Measurements from ENCODE around the gene NFKB1. TPM values are rescaled to one million over a fixed set of nuclear protein-coding genes. Genes with fewer than 3 reads are reported as not detected.

Gene NFKB1
- total and polyA plus RNA-seq, 2 experiments from 2014 or later = 15.5 to 26.6 TPM

- H3K36me3 ChIP-seq = no peaks in the 10 kb centered on the region
- no peak for DNase-seq (ENCODE audit: low read depth in 1 of 2, low spot score in 1 of 2)
Measured at GRCh38 chr4:102594000-102594399, 92.8 kb downstream of the NFKB1 start.

DNA sequence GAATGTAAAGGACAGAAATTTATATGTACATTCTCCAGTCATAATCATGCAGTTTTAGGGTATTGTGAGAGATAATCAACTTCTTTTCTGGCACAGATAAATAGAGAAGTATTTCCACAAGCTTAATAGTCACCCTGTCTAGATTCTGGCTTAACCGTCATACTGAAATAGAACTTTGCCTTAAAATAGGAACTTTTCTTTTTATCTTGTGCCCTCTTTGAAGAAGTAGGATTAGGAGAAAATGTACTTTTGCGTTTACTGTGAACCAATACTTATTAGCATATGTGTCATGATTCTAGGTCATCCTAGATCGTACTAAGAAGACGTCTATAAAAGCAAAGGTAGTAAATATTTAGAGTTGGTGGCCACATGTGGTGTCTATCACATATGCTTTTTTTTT is 95.4 kb downstream of the NFKB1 start:
- H3K27ac ChIP-seq = peak overlapping the region; percentile 98
- no peak overlapping the region for H3K4me3 ChIP-seq
- no peaks in the 10 kb centered on the region for H3K9me3 ChIP-seq (ENCODE audit: low read depth)
- peaks cover 52% of the 10 kb centered on the region for H3K4me1 ChIP-seq (ENCODE audit: low read depth)
- no peaks in the 10 kb centered on the region for H3K27me3 ChIP-seq
- H3K36me3 ChIP-seq = peaks cover 3% of the 10 kb centered on the region
- no peak for DNase-seq (ENCODE audit: low read depth in 1 of 2, low spot score in 1 of 2)
- no peak for TF ChIP-seq CTCF (IDR thresholded peaks at IDR 0.05; ENCODE audit: low read depth, low read length)

More at GRCh38 chr4:102594000-102594399, 92.8 kb downstream of the NFKB1 start:
- Histone ChIP-seq H3K4me1 (ENCODE audit: low read depth) (peaks cover 39% of the 10 kb centered on the region), H3K27me3 (no peaks in the 10 kb centered on the region), H3K9me3 (ENCODE audit: low read depth) (no peaks in the 10 kb centered on the region), H3K27ac (no peak overlapping the region), H3K4me3 (no peak overlapping the region)
- TF ChIP-seq CTCF (IDR thresholded peaks at IDR 0.05; ENCODE audit: low read depth, low read length) = no peak

GRCh38 chr4:102598086-102598761 is 97.1 kb downstream of the NFKB1 start:
- peak; percentile 32 to 84 for DNase-seq (ENCODE audit: low read depth in 1 of 2, low spot score in 1 of 2)
- no peaks in the 10 kb centered on the region for H3K27me3 ChIP-seq
- no peak for TF ChIP-seq CTCF (IDR thresholded peaks at IDR 0.05; ENCODE audit: low read depth, low read length)
- H3K36me3 ChIP-seq = peaks cover 3% of the 10 kb centered on the region
- H3K4me1 ChIP-seq (ENCODE audit: low read depth) = peaks cover 52% of the 10 kb centered on the region
- H3K9me3 ChIP-seq (ENCODE audit: low read depth) = no peaks in the 10 kb centered on the region
- H3K27ac ChIP-seq = peak overlapping the region; percentile 98
- no peak overlapping the region for H3K4me3 ChIP-seq

DNA sequence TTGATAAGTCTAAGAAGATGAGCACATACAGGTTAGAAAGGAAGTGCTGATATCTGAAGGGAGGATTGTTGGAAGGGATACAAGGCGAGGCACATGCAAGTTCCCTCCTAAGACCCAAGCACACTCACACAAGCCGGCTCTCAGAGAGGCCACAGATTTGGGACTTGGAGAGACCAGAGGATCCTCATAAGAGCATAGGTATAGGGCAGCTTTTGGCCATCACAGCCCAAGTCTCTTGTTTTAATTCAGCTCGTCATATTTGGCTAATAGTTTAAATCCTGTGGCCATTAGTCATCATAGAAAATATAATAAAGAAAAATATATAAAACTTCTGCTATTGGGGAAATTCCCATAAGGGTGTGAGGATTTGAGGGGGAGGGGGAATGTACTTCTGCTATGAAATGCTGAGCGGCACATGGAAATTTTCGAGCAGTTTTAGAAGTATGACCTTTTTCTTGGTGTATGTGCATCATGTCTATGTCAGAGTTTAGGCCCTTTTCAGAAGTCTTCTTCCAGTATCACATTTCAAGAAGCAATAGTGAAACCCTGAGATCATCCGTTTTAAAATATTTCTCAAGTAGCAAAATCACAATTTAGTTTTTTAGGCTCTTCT is 97.7 kb downstream of the NFKB1 start:
- no peak for DNase-seq (ENCODE audit: low read depth in 1 of 2, low spot score in 1 of 2)
- H3K36me3 ChIP-seq = peaks cover 4% of the 10 kb centered on the region

DNA sequence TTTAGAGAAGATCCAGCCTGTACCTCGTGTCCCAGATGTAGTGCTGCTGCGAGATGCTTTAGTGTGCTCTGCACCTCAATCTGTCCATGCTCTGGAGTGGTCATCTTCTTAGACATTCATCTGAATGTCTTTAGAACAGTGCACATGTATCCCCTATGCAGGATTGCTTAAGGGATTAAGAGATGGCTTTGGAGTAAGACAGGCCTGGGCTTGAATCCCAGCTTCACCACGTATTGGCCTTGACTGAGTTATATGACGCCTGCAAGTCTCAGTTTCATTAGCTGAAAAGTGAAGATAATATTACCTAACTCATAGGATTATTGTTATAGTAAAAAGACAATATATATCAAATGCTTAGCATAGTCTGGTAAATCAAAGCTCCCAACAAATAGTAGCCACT is 98.3 kb downstream of the NFKB1 start:
- Histone ChIP-seq H3K27ac (peak overlapping the region; percentile 98), H3K27me3 (no peaks in the 10 kb centered on the region), H3K9me3 (ENCODE audit: low read depth) (no peaks in the 10 kb centered on the region), H3K36me3 (peaks cover 10% of the 10 kb centered on the region), H3K4me1 (ENCODE audit: low read depth) (peaks cover 52% of the 10 kb centered on the region), H3K4me3 (no peak overlapping the region)
- DNase-seq (ENCODE audit: low read depth in 1 of 2, low spot score in 1 of 2) = no peak
- TF ChIP-seq CTCF (IDR thresholded peaks at IDR 0.05; ENCODE audit: low read depth, low read length) = no peak

More for the DNA sequence above, 97.7 kb downstream of the NFKB1 start:
- Histone ChIP-seq H3K9me3 (ENCODE audit: low read depth) (no peaks in the 10 kb centered on the region), H3K4me3 (no peak overlapping the region), H3K4me1 (ENCODE audit: low read depth) (peaks cover 52% of the 10 kb centered on the region), H3K27ac (peak overlapping the region; percentile 98), H3K27me3 (no peaks in the 10 kb centered on the region)
- TF ChIP-seq CTCF (IDR thresholded peaks at IDR 0.05; ENCODE audit: low read depth, low read length) = no peak
